Activated T-cell treated with anti-CD3 and anti-CD28 coated beads, Interleukin-2, amount 50 U/mL, for 72 hours (primary cell): Measurements from ENCODE around the gene FCRL6. TPM values are rescaled to one million over a fixed set of nuclear protein-coding genes. Genes with fewer than 3 reads are reported as not detected.

Experiments
- ATAC-seq, 2 donors: fragments of 150-1000 bp; cut with Tn5 transposase; replicated peaks in 1 of 2; 2 replicates each; pipeline ENCODE4 v1.10.0; 2021; ENCODE audit warnings: moderate library complexity in 2 of 2, mild to moderate bottlenecking in 1 of 2
- DNase-seq, 2 donors: peaks; one replicate each; pipeline ENCODE4 v3.0.0; 2021 to 2022; ENCODE audit warnings: mixed read lengths in 1 of 2
- H3K27ac Mint-ChIP-seq: one replicate; pipeline ENCODE4 v1.8.0; 2022; ENCODE audit warnings: mild to moderate bottlenecking, moderate library complexity, mixed read lengths
- H3K27me3 Mint-ChIP-seq: one replicate; pipeline ENCODE4 v1.8.0; 2022; ENCODE audit warnings: low read depth, mixed read lengths
- H3K36me3 Mint-ChIP-seq, 2 donors: one replicate each; pipeline ENCODE4 v1.8.0; 2022; ENCODE audit warnings: mixed read lengths in 2 of 2, mild to moderate bottlenecking in 1 of 2; ENCODE audit not compliant: insufficient read depth in 2 of 2
- H3K4me1 Mint-ChIP-seq: one replicate; pipeline ENCODE4 v1.8.0; 2022; ENCODE audit warnings: low read depth, mixed read lengths
- H3K4me3 Mint-ChIP-seq, 2 donors: one replicate each; pipeline ENCODE4 v1.8.0; 2022; ENCODE audit warnings: mild to moderate bottlenecking in 2 of 2, mixed read lengths in 2 of 2, moderate library complexity in 2 of 2
- H3K9me3 Mint-ChIP-seq, 2 donors: one replicate each; pipeline ENCODE4 v1.8.0; 2022; ENCODE audit warnings: mixed read lengths in 2 of 2
- total RNA-seq, 2 donors: library from RNA; stranded (reverse); gene quantifications; one replicate each; pipeline ENCODE4 v1.2.3, GENCODE V29; 2022

The FCRL6 gene
- total RNA-seq, 2 donors from 2014 or later, result 0.16 TPM; not detected in 1

DNA sequence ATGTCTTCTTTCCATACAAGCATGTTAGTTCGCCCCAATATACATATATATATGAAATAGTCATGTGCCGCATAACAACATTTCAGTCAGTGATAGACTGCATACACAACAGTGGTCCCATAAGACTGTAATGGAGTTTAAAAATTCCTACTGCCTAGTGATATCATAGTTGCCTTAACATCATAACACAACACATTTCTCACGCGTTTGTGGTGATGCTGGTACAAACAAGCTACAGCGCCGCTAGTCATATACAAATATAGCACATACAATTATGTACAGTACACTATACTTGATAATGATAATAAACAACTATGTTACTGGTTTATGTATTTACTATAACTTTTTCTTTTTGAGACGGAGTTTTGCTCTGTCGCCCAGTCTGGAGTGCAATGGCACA is 13.8 kb downstream of the FCRL6 start:
- Mint-ChIP-seq H3K36me3 (no peaks in the 10 kb centered on the region), H3K9me3 (no peaks in the 10 kb centered on the region), H3K27ac (no peak overlapping the region), H3K4me1 (peaks cover 6% of the 10 kb centered on the region), H3K4me3 (no peak overlapping the region), H3K27me3 (no peaks in the 10 kb centered on the region)
- no peak for DNase-seq
- no peak for ATAC-seq

DNA sequence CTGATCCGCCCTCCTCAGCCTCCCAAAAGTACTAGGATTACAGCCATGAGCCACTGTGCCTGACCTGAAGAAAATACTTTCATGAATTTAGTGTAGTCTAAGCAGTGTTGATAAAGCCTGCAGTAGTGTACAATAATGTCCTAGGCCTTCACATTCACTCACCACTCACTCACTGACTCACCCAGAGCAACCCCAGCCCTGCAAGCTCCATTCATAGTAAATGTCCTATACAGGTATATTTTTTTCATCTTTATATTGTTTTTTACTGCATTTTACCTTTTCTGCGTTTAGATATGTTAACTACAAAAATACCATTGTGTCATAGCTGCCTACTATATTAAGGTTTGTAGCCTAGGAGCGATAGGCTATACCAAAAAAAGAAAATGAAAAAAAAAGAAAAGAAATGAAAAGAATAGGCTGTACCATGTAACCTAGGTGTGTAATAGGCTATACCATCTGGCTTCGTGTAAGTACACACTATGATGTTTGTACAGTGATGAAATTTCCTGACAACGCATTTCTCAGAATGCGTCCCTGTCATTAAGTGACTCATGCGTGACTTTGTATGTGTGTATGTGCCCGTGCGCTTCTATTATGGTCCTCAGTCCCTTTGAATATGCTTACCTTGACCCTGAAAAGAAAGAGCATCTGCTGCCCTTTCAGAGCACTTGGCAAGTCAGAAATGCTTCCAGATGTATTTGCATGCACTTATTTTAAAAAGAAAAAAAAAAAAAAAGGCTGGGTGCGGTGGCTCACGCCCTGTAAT is 15.3 kb downstream of the FCRL6 start:
- Mint-ChIP-seq H3K36me3 (no peaks in the 10 kb centered on the region), H3K27ac (no peak overlapping the region), H3K4me3 (no peak overlapping the region), H3K9me3 (no peaks in the 10 kb centered on the region), H3K4me1 (peaks cover 6% of the 10 kb centered on the region), H3K27me3 (no peaks in the 10 kb centered on the region)
- ATAC-seq (peak; percentile 65 to 72), DNase-seq (no peak)

GRCh38 chr1:159821171-159821867 is 19.2 kb downstream of the FCRL6 start:
- peaks cover 0 to 1% of the 10 kb centered on the region in 2 donors for H3K36me3 Mint-ChIP-seq
- H3K27me3 Mint-ChIP-seq, result no peaks in the 10 kb centered on the region
- no peak for DNase-seq
- H3K4me1 Mint-ChIP-seq, result peaks cover 24% of the 10 kb centered on the region
- H3K4me3 Mint-ChIP-seq, result no peak overlapping the region
- no peaks in the 10 kb centered on the region for H3K9me3 Mint-ChIP-seq
- no peak overlapping the region for H3K27ac Mint-ChIP-seq
- ATAC-seq, result no peak

DNA sequence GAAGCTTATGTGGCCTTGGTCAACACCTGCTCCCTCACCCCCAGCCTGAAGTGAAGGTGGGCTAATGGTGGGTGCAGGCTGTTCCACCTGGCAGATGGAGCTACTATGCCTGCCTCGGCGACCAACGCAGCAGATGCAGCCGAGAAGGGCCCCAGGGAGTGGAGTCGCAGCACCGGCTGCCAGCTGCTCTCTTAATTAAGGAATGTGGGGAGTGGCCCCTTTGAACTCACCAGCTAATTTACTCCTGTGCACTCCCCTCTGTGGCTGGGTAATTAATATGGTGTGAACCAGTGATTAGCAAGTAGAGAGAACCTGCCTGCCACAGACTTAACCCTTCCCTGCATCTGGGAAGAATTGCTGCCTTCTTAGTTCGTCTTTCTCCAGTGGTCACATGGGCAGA is 21.2 kb downstream of the FCRL6 start:
- Mint-ChIP-seq H3K36me3 (peaks cover 0 to 1% of the 10 kb centered on the region in 2 donors), H3K4me1 (peaks cover 42% of the 10 kb centered on the region), H3K27me3 (no peaks in the 10 kb centered on the region), H3K9me3 (no peaks in the 10 kb centered on the region), H3K4me3 (no peak overlapping the region), H3K27ac (no peak overlapping the region)
- ATAC-seq (no peak), DNase-seq (no peak)

DNA sequence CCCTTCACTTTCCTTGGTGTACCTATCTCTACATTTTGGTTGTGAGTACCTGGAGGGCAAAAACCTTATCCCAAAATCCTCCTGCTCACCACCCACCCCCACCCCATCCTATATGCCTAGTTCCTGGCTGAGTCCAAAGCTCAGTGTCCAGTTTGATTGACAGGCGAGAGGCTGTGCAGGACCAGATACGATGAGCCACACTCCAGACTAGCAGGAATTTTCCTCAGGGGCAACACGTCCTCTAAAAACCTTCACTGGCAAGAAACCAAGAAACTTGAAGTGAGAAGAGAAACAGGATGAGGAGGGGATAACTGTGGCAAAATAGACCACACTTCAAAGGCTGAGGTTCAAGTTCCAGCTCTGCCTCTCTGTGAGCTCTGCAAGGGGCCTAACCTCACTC is 23.4 kb downstream of the FCRL6 start:
- Mint-ChIP-seq H3K36me3 (peaks cover 0 to 1% of the 10 kb centered on the region in 2 donors), H3K27me3 (no peaks in the 10 kb centered on the region), H3K27ac (no peak overlapping the region), H3K4me1 (peaks cover 59% of the 10 kb centered on the region), H3K4me3 (peak overlapping the region in 1 of 2 donors; percentile 65), H3K9me3 (no peaks in the 10 kb centered on the region)
- ATAC-seq, result no peak
- no peak for DNase-seq

- DNase-seq (peak; percentile 71 to 77), ATAC-seq (peak; percentile 89 to 90)
- Mint-ChIP-seq H3K4me1 (peaks cover 59% of the 10 kb centered on the region), H3K9me3 (no peaks in the 10 kb centered on the region), H3K27me3 (no peaks in the 10 kb centered on the region), H3K36me3 (peaks cover 0 to 1% of the 10 kb centered on the region in 2 donors), H3K4me3 (peak within 1 kb of the TSS; percentile 19 to 68), H3K27ac (peak within 1 kb of the TSS; percentile 18)
Measured at GRCh38 chr1:159826441-159827101, 24.4 kb downstream of the FCRL6 start, which contains the start of gene SLAMF8. Gene SLAMF8 (plus strand): TSS chr1:159826873. CDS start chr1:159826899, 26 bp downstream.

- Mint-ChIP-seq H3K4me1 (peaks cover 59% of the 10 kb centered on the region), H3K27ac (peak overlapping the region; percentile 18)
- no peak for DNase-seq
Measured at GRCh38 chr1:159827102-159827490, 24.9 kb downstream of the FCRL6 start.

DNA sequence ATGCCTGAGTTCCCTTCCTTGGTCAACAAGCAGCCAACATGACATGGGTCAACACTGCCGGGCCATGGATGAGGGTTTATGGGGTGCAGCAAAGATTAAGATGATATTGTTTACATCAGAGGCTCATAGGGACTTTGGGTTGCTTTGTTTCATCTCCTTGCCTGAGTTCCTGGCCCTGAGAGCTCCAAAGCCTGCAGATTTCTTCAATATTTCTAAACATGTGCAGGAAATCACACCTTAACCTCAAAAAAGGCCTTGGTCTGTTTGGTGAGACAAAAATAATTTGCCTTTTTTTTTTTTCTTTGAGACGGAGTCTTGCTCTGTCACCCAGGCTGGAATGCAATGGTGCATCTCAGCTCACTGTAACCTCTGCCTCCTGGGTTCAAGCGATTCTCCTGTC is 25.4 kb downstream of the FCRL6 start:
- no peak for DNase-seq
- Mint-ChIP-seq H3K36me3 (peaks cover 0 to 1% of the 10 kb centered on the region in 2 donors), H3K27ac (no peak overlapping the region), H3K27me3 (no peaks in the 10 kb centered on the region), H3K9me3 (no peaks in the 10 kb centered on the region), H3K4me3 (peak overlapping the region in 1 of 2 donors; percentile 12), H3K4me1 (peaks cover 59% of the 10 kb centered on the region)
- no peak for ATAC-seq

More at GRCh38 chr1:159827102-159827490, 24.9 kb downstream of the FCRL6 start:
- Mint-ChIP-seq H3K4me3 (peak overlapping the region; percentile 14 to 68), H3K27me3 (no peaks in the 10 kb centered on the region), H3K9me3 (no peaks in the 10 kb centered on the region), H3K36me3 (peaks cover 0 to 1% of the 10 kb centered on the region in 2 donors)
- peak; percentile 5 to 8 for ATAC-seq

GRCh38 chr1:159828176-159828575 is 26.0 kb downstream of the FCRL6 start:
- no peaks in the 10 kb centered on the region for H3K9me3 Mint-ChIP-seq
- H3K27me3 Mint-ChIP-seq, result no peaks in the 10 kb centered on the region
- DNase-seq, result no peak
- H3K4me3 Mint-ChIP-seq, result no peak overlapping the region
- peaks cover 59% of the 10 kb centered on the region for H3K4me1 Mint-ChIP-seq
- no peak for ATAC-seq
- no peak overlapping the region for H3K27ac Mint-ChIP-seq
- peaks cover 0 to 1% of the 10 kb centered on the region in 2 donors for H3K36me3 Mint-ChIP-seq

DNA sequence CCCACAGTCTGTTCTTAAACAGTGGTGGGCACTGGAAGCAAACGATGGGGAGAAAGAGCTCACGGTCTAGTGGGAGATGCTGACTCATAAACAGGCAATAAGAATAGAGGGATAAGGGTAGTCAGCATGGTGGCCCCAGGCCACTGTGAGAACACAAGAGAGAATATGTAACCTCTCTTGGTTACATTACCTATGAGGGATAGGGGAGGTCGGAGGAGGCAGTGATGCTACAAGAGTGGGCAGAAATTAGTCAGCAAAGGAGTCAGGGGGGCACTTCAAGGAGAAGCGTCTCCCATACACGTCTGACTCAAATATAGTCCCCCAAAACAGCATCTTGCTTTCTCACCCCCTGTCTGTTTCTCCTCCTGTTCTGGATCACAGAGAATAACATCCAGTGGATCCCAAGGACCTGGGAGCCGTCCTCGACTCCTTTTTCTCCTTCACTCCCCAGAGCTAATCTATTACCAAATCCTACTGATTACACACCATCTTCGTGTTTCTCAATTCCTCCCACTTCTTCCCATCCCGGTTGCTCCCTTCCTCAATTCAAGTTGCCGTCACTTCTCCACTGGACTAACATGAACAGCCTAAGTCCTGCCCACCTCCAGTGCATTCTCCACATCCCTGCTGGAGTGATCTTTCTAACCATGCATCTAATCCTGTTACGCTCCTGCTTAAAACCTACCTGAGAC is 26.6 kb downstream of the FCRL6 start:
- DNase-seq (no peak), ATAC-seq (peak in 1 of 2 donors; percentile 10)
- H3K4me3 Mint-ChIP-seq, result peak overlapping the region in 1 of 2 donors; percentile 6
- H3K9me3 Mint-ChIP-seq, result no peaks in the 10 kb centered on the region
- H3K4me1 Mint-ChIP-seq, result peaks cover 59% of the 10 kb centered on the region
- peaks cover 0 to 1% of the 10 kb centered on the region in 2 donors for H3K36me3 Mint-ChIP-seq
- no peak overlapping the region for H3K27ac Mint-ChIP-seq
- H3K27me3 Mint-ChIP-seq, result no peaks in the 10 kb centered on the region

DNA sequence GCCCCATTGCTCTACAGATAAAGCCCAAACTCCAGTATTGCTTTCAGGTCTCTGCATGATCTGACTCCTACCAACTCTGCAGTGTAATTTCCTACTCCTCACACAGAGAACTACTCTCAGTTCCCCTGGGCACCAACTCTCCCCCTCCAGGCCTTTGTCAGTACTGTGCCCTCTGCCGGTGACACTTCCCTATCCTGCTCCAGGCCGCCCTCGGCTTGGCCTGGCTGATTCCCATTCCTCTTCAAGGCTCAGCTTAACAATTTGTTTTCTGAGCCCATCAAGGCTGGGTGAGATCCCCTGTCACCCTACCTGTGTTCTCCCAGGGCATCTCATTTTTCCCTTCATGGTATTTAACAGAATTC is 27.1 kb downstream of the FCRL6 start:
- H3K4me3 Mint-ChIP-seq, result no peak overlapping the region
- DNase-seq (no peak), ATAC-seq (no peak)
- peaks cover 59% of the 10 kb centered on the region for H3K4me1 Mint-ChIP-seq
- H3K9me3 Mint-ChIP-seq, result no peaks in the 10 kb centered on the region
- no peak overlapping the region for H3K27ac Mint-ChIP-seq
- no peaks in the 10 kb centered on the region for H3K27me3 Mint-ChIP-seq
- peaks cover 0 to 1% of the 10 kb centered on the region in 2 donors for H3K36me3 Mint-ChIP-seq

DNA sequence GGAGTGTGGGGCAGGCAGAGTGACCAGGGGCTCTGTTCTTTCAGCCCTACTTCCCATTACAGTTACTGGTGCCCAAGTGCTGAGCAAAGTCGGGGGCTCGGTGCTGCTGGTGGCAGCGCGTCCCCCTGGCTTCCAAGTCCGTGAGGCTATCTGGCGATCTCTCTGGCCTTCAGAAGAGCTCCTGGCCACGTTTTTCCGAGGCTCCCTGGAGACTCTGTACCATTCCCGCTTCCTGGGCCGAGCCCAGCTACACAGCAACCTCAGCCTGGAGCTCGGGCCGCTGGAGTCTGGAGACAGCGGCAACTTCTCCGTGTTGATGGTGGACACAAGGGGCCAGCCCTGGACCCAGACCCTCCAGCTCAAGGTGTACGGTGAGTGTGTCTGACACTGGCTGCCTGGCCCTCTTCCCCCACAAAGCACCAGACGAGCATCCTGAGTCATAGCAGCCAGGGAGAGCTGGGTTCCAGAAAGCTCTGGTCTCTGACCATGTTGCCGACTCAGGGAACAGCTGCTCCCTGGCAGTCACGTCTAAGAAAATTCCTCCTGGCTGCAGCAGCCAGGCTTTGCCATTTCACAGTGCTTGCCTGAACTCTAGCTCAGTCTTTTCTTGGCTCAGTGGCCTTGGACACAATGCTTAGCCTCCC is 27.8 kb downstream of the FCRL6 start:
- peaks cover 0 to 1% of the 10 kb centered on the region in 2 donors for H3K36me3 Mint-ChIP-seq
- ATAC-seq, result no peak
- DNase-seq, result no peak
- H3K4me1 Mint-ChIP-seq, result peaks cover 54% of the 10 kb centered on the region
- no peaks in the 10 kb centered on the region for H3K27me3 Mint-ChIP-seq
- H3K27ac Mint-ChIP-seq, result no peak overlapping the region
- no peak overlapping the region for H3K4me3 Mint-ChIP-seq
- H3K9me3 Mint-ChIP-seq, result no peaks in the 10 kb centered on the region
